Epithelial cell of esophagus (primary cell): ENCODE results near the gene EPB42.
A peak's percentile ranks its signal among the peaks of the same experiment; 100 is the strongest.
"Not testable (repeated sequence)": the region's sequence is repeated elsewhere in the genome, so short reads cannot be mapped to it uniquely, and the experiment has no call there.

Experiments used
- DNase-seq: peaks from one replicate; pipeline ENCODE4 v3.0.0; 2010; ENCODE audit warnings: low read depth
- H3K4me3 ChIP-seq: 2 replicates; pipeline ENCODE4 v1.5.1; 2011; ENCODE audit warnings: mild to moderate bottlenecking, low read length, control low read depth
- TF ChIP-seq, protein P1 (sequence below): IDR thresholded peaks from 2 replicates; pipeline ENCODE4 v1.5.1; 2011; ENCODE audit warnings: low read depth, mild to moderate bottlenecking, low read length, control low read depth, inconsistent platforms; ENCODE audit not compliant: insufficient read depth; ENCODE audit errors: missing control alignments

The EPB42 gene

GRCh38 chr15:43208052-43209002 lies 12.5 kb downstream of the EPB42 start:
- DNase-seq, result no peak
- TF ChIP-seq, protein P1, sequence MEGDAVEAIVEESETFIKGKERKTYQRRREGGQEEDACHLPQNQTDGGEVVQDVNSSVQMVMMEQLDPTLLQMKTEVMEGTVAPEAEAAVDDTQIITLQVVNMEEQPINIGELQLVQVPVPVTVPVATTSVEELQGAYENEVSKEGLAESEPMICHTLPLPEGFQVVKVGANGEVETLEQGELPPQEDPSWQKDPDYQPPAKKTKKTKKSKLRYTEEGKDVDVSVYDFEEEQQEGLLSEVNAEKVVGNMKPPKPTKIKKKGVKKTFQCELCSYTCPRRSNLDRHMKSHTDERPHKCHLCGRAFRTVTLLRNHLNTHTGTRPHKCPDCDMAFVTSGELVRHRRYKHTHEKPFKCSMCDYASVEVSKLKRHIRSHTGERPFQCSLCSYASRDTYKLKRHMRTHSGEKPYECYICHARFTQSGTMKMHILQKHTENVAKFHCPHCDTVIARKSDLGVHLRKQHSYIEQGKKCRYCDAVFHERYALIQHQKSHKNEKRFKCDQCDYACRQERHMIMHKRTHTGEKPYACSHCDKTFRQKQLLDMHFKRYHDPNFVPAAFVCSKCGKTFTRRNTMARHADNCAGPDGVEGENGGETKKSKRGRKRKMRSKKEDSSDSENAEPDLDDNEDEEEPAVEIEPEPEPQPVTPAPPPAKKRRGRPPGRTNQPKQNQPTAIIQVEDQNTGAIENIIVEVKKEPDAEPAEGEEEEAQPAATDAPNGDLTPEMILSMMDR, result no peak
- H3K4me3 ChIP-seq, result no peak overlapping the region

GRCh38 chr15:43207024-43207423 lies 13.8 kb downstream of the EPB42 start:
- no peak overlapping the region for H3K4me3 ChIP-seq
- DNase-seq, result no peak
- TF ChIP-seq, protein P1, result no peak

- H3K4me3 ChIP-seq, result no peak overlapping the region
- no peak for DNase-seq
- TF ChIP-seq, protein P1, result no peak
These were observed 14.8 kb downstream of the EPB42 start for GRCh38 chr15:43206054-43206453.

DNA sequence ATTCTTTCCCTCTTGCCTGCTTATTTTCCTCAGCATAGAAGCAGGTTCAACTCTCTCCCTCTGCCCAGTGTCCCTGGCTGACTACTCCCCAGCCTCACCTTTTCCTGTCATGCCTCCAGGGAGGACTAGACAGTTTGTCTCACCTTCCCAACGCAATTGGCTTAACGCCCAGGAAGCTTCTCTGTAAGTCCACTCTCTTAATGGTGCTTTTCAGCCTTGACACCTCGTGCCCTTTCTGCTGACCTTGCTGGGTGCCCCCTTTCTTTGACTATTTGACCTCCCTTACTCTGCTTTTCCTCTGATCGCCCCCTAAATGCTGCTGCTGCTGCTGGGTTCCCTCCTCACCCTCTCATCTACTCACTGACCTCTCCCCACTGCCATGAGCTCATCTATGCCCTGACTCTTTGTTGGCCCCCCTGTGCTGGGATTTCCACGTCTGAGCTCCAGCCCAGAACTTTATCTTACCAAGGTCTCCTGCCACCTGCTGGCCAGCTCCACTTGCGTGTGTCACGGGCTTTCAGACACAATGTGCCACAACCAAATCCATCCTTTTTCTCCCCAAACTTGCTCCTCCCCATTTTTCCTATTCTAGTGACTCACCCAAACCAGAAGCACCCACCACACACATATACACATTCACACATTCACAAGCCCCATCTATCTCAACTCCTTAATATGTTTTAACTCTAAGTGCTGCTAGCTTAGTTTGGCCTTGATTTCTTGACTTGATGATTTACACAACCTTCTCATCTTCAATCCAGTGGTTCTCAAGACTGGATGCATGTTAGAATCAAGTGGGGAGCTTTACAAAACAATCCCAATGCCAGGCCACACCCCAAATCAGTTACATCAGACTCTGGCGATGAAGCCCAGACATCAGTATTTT lies 16.6 kb downstream of the EPB42 start:
- TF ChIP-seq, protein P1, result peak; percentile 74
- H3K4me3 ChIP-seq, result no peak overlapping the region
- peak; percentile 60 for DNase-seq

DNA sequence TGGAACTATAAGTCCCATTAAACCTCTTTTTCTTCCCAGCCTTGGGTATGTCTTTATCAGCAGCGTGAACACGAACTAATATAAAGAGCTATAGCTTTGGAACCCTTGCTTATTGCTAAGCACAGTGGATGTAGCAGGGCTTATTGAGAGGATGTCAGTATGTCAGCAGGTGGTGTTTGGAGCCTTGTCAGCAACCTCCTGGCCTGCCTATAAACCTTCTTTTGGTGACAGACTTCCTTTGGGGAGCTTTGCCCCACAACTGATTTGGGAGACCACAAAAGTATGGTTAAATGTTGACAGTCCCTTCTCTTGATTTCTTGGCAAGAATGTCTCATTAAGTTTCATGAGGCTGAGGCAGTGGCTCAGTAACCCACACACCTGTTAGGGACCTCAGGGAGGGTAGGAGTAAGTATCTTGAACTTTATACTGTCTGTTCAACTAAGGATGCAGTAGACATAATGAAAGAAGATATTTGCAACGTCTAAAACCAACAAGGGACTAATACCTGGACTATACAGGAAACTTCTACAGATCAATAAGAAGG lies 20.8 kb downstream of the EPB42 start:
- TF ChIP-seq, protein P1, result no peak
- H3K4me3 ChIP-seq, result no peak overlapping the region
- DNase-seq, result no peak

- DNase-seq, result no peak
- TF ChIP-seq, protein P1, result no peak
- no peak overlapping the region for H3K4me3 ChIP-seq
These were observed 21.8 kb downstream of the EPB42 start for GRCh38 chr15:43198992-43199391.

DNA sequence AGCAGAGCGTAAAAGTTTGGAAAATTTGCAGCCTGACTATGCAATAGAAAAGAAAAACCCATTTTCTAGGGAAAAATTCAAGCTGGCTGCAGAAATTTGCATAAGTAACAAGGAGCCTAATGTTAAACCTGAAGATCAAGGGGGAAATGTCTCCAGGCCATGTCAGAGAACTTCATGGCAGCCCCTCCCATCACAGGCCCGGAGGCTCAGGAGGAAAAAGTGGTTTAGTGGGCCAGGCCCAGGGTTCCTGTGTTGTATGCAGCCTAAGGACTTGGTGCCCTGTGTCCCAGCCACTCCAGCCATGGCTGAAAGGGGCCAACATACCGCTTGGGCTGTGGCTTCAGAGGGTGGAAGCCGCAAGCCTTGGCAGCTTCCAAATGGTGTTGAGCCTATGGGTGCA lies 22.3 kb downstream of the EPB42 start:
- not testable (repeated sequence) for H3K4me3 ChIP-seq, DNase-seq

DNA sequence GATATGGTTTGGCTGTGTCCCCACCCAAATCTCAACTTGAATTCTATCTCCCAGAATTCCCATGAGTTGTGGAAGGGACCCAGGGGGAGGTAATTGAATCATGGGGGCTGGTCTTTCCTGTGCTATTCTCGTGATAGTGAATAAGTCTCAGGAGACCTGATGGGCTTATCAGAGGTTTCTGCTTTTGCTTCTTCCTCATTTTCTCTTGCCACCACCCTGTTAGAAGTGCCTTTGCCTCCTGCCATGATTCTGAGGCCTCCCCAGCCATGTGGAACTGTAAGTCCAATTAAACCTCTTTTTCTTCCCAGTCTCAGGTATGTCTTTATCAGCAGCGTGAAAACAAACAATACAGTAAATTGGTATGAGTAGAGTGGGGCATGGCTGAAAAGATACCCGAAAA lies 23.0 kb downstream of the EPB42 start:
- not testable (repeated sequence) for DNase-seq

More for the DNA sequence above, 23.0 kb downstream of the EPB42 start:
- H3K4me3 ChIP-seq, result not testable (repeated sequence)
